H7 (cell line): ENCODE data around the gene DISP2. TPM values are rescaled to one million over a fixed set of nuclear protein-coding genes. Genes with fewer than 3 reads are reported as not detected.
A peak's percentile ranks its signal among the peaks of the same experiment; 100 is the strongest.

Source experiments
- DNase-seq: peaks from one replicate; pipeline ENCODE4 v3.0.0; 2012
- H3K27me3 ChIP-seq: 2 replicates; pipeline ENCODE4 v1.6.0; 2011; ENCODE audit warnings: mild to moderate bottlenecking, low read length; ENCODE audit not compliant: control insufficient read depth, insufficient read depth
- H3K36me3 ChIP-seq: replicated peaks from 2 replicates; pipeline ENCODE4 v1.5.1; 2011; ENCODE audit warnings: low read length; ENCODE audit not compliant: control insufficient read depth, insufficient read depth
- H3K4me3 ChIP-seq: 2 replicates; pipeline ENCODE4 v1.5.1; 2011; ENCODE audit warnings: low read depth, mild to moderate bottlenecking, control low read depth, low read length, moderate library complexity; ENCODE audit not compliant: insufficient read depth
- total RNA-seq: library from RNA; depleted of rRNA; stranded (reverse); fragments of >200 nt; shearing (Covaris generic); gene quantifications from 2 replicates; pipeline ENCODE4 v1.2.3, GENCODE V29; 2014

Gene DISP2
- total RNA-seq, 1 experiment from 2014 or later: 0.52 TPM

DNA sequence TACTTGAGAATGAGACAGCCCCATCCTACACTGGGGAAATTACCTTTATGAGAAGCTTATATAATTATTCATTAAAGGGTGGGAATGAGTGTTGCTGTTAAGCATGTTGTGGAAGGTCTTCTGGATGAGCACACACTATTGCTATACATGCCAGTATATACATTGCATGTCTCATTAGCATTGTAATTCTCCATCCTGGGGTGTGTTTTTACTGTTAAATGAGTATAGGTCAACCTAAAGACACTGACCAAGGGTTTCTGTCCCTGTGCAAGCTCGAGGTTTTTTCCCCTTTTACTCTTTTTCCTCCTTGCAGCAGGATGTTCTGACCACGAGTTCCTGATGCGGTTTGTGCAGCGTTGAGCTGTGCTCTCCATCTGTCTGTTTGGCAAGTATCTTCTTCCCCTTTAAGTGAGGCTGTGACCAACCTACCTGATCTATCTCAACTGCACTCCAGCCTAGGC lies 40.4 kb downstream of the DISP2 start:
- peaks cover 5% of the 10 kb centered on the region for H3K36me3 ChIP-seq
- H3K4me3 ChIP-seq: no peak overlapping the region
- DNase-seq: no peak
- H3K27me3 ChIP-seq: no peaks in the 10 kb centered on the region

GRCh38 chr15:40399370-40399769 lies 41.4 kb downstream of the DISP2 start:
- no peaks in the 10 kb centered on the region for H3K27me3 ChIP-seq
- no peak for DNase-seq
- no peaks in the 10 kb centered on the region for H3K36me3 ChIP-seq
- H3K4me3 ChIP-seq: no peak overlapping the region

GRCh38 chr15:40405501-40406381 lies 47.7 kb downstream of the DISP2 start, which contains the start of gene IVD:
Gene IVD (plus strand): TSS chr15:40405795. CDS start chr15:40405828, 33 bp downstream.
- Histone ChIP-seq H3K27me3 (no peaks in the 10 kb centered on the region), H3K4me3 (peak within 1 kb of the TSS; percentile 93), H3K36me3 (peaks cover 21% of the 10 kb centered on the region)
- peak; percentile 100 for DNase-seq

DNA sequence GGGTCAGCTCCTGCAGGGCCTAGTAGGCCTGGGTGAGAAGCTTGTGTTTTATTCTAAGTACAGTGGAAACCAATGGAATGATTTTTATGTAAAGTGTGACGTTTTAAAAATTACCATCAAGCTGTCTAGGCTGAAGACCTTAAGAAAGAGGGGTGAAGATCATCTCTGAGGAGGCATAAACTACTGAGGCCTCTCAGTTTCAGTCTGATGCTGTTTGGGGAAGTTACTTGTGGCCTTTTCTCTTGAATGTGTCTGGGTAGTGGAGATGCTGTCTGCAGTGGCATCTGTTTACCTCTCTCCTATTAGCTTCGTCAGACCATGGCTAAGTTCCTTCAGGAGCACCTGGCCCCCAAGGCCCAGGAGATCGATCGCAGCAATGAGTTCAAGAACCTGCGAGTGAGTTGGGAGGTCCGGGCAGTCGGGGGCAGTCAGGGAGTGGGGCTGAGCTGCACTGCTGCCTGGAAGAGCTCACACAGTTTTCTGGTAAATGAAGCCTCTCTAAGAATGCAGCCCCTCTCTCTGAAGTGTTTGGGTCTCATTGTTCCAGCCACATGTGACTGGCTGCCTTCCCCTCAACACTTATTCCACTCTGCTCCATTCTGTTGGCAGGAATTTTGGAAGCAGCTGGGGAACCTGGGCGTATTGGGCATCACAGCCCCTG lies 49.4 kb downstream of the DISP2 start:
- Histone ChIP-seq H3K36me3 (peaks cover 37% of the 10 kb centered on the region), H3K4me3 (no peak overlapping the region), H3K27me3 (no peaks in the 10 kb centered on the region)
- DNase-seq: no peak

- Histone ChIP-seq H3K4me3 (no peak overlapping the region), H3K27me3 (no peaks in the 10 kb centered on the region), H3K36me3 (peaks cover 48% of the 10 kb centered on the region)
- no peak for DNase-seq
These were observed 51.3 kb downstream of the DISP2 start for GRCh38 chr15:40409366-40409765.

- Histone ChIP-seq H3K27me3 (no peaks in the 10 kb centered on the region), H3K4me3 (no peak overlapping the region), H3K36me3 (peaks cover 57% of the 10 kb centered on the region)
- DNase-seq: no peak
These were observed 52.5 kb downstream of the DISP2 start for GRCh38 chr15:40410476-40410875.

DNA sequence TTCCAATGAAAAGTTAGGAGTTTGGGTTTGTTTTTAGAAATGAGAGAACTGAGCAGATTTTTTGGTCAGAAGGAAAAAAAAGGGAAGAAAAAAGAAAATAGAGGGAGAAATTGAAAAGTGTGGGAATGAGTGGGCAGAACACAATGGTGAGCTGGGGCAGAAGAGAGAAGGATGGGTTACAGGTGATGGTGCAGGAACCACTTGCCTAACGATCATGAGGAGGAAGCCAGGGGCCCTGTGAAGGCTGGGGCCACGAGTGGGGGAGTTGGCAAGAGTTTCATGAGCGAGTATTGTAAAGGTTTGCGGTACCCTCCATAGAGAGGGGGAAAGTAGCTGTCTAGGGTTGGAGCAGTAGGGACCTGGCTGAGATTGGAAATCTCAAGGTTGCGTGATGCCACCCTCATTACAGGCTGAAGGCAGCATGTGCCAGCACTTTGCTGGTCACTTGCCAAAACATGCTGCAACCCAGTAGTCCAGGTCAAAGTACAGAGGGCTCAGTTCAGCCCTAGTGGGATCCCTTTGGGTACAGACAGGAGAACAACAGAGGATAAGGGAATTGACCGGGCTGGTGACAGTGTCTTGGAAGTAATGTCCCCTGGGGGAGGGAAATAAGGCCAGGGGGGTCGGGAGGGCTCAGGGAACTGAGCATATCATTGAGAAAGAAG lies 54.2 kb downstream of the DISP2 start:
- no peak for DNase-seq
- H3K4me3 ChIP-seq: no peak overlapping the region
- no peaks in the 10 kb centered on the region for H3K27me3 ChIP-seq
- peaks cover 68% of the 10 kb centered on the region for H3K36me3 ChIP-seq

DNA sequence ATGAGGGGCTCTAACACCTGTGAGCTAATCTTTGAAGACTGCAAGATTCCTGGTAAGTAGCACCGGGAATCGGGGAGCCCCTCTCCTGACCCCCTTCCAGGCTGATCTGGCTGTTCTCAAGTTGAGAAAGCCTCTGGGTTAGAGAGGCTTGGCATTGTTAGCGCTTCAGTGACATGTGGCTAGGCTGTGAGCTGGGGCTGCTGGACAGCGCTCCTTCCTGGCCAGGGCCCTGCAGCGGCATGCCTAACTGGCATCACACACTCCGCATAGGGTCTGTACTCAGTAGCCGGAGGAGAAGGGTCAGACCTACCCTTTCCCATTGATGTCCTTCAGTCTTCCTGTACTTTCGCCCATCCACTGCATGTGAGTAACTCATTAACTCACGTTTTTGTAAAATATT lies 55.0 kb downstream of the DISP2 start:
- Histone ChIP-seq H3K36me3 (peaks cover 64% of the 10 kb centered on the region), H3K4me3 (no peak overlapping the region), H3K27me3 (no peaks in the 10 kb centered on the region)
- no peak for DNase-seq

DNA sequence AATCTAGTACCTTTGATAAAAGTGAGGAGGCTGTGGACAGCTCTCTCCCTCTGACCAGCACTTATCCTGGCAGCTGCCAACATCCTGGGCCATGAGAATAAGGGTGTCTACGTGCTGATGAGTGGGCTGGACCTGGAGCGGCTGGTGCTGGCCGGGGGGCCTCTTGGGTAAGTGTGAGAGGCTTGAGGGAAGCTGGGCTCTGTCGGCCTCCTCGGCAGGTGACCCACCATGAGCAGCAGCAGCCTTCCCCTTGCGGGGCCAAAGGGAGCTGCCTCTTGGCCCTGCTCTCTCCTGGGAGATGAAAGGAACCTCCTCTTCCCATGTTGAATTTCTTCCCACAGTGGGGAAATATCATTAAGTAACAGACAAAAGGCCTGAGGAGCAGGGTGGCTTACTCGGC lies 56.8 kb downstream of the DISP2 start:
- Histone ChIP-seq H3K36me3 (peaks cover 60% of the 10 kb centered on the region), H3K27me3 (no peaks in the 10 kb centered on the region), H3K4me3 (no peak overlapping the region)
- no peak for DNase-seq

- no peak for DNase-seq
- H3K36me3 ChIP-seq: peaks cover 60% of the 10 kb centered on the region
- no peak overlapping the region for H3K4me3 ChIP-seq
- H3K27me3 ChIP-seq: no peaks in the 10 kb centered on the region
These were observed 57.2 kb downstream of the DISP2 start for GRCh38 chr15:40415226-40415625.

DNA sequence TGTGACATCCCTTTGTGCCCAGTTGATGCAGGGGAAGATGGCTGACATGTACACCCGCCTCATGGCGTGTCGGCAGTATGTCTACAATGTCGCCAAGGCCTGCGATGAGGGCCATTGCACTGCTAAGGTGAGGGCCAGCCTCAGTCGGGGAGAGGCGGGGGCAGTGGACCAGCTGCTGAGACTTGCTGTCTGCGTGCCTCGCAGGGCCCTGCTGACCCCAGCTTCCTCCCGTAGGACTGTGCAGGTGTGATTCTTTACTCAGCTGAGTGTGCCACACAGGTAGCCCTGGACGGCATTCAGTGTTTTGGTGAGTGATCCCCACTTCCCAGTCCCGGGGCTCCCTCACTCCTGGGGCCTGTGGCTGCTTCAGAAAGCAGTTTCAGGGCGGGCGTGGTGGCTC lies 58.0 kb downstream of the DISP2 start:
- Histone ChIP-seq H3K36me3 (peaks cover 53% of the 10 kb centered on the region), H3K27me3 (no peaks in the 10 kb centered on the region), H3K4me3 (no peak overlapping the region)
- DNase-seq: no peak

DNA sequence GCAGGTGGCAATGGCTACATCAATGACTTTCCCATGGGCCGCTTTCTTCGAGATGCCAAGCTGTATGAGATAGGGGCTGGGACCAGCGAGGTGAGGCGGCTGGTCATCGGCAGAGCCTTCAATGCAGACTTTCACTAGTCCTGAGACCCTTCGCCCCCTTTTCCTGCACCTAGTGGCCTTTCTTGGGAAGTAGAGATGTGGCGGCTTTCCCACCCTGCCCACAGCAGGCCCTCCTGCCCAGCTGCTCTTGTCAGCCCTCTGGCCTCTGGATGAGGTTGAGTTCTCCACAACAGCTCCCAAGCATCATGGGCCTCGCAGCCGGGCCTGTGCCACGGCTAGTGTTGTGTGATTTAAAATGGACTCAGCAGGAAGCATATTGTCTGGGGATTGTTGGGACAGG lies 60.1 kb downstream of the DISP2 start:
- no peak for DNase-seq
- H3K4me3 ChIP-seq: no peak overlapping the region

GRCh38 chr15:40420071-40420713 lies 62.2 kb downstream of the DISP2 start:
- Histone ChIP-seq H3K36me3 (peaks cover 22% of the 10 kb centered on the region), H3K4me3 (no peak overlapping the region), H3K27me3 (no peaks in the 10 kb centered on the region)
- DNase-seq: no peak

More for the DNA sequence above, 60.1 kb downstream of the DISP2 start:
- Histone ChIP-seq H3K36me3 (peaks cover 33% of the 10 kb centered on the region), H3K27me3 (no peaks in the 10 kb centered on the region)

DNA sequence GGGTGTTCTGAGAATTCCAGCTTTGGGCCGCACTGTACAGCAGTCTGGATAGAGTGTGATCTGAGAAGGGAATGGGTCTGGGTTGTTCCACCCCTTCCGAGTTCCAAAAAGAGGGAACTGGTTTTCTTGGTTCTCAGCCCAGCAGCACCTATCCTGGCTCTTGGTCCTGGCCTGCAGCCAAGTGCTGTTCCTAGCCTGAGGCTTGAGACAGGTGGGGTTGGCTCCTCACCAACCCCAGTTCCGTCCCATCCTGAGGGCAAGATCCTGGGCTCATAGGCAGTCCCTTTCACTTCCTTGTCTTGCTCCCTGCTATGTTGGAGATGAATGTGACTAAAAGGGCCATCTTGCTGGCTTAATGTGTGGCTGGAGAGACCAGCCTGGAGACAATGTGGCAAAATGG lies 62.8 kb downstream of the DISP2 start:
- DNase-seq: peak; percentile 66
- H3K4me3 ChIP-seq: no peak overlapping the region
- no peaks in the 10 kb centered on the region for H3K27me3 ChIP-seq
- peaks cover 16% of the 10 kb centered on the region for H3K36me3 ChIP-seq
